ENCODE data around the gene TAAR1.
"Not testable (repeated sequence)": the region's sequence is repeated elsewhere in the genome, so short reads cannot be mapped to it uniquely, and the experiment has no call there.

DNA sequence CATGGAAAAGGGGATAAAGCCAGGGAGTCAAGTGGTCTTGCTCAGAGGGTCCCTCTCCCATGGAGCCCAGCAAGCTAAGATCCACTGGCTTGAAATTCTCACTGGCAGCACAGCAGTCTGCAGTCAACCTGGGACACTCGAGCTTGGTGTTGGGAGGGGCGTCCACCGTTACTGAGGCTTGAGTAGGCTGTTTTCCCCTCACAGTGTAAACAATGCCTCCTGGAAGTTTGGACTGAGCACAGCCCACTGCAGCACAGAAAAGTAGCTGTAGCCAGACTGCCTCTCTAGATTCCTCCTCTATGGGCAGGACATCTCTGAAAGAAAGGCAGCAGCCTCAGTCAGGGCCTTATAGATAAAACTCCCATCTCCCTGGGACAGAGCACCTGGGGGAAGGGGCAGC lies 23.7 kb downstream of the TAAR1 start:
- TF ChIP-seq, protein P1, sequence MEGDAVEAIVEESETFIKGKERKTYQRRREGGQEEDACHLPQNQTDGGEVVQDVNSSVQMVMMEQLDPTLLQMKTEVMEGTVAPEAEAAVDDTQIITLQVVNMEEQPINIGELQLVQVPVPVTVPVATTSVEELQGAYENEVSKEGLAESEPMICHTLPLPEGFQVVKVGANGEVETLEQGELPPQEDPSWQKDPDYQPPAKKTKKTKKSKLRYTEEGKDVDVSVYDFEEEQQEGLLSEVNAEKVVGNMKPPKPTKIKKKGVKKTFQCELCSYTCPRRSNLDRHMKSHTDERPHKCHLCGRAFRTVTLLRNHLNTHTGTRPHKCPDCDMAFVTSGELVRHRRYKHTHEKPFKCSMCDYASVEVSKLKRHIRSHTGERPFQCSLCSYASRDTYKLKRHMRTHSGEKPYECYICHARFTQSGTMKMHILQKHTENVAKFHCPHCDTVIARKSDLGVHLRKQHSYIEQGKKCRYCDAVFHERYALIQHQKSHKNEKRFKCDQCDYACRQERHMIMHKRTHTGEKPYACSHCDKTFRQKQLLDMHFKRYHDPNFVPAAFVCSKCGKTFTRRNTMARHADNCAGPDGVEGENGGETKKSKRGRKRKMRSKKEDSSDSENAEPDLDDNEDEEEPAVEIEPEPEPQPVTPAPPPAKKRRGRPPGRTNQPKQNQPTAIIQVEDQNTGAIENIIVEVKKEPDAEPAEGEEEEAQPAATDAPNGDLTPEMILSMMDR (IDR thresholded peaks at IDR 0.05) = not testable (repeated sequence)
- TF ChIP-seq EP300, POLR2A (IDR thresholded peaks at IDR 0.05): not testable (repeated sequence)

Measured in sigmoid colon (tissue), 4 donors.